ENCODE data around the gene PHF12.
"Not testable (repeated sequence)": the region's sequence is repeated elsewhere in the genome, so short reads cannot be mapped to it uniquely, and the experiment has no call there.

Gene PHF12

DNA sequence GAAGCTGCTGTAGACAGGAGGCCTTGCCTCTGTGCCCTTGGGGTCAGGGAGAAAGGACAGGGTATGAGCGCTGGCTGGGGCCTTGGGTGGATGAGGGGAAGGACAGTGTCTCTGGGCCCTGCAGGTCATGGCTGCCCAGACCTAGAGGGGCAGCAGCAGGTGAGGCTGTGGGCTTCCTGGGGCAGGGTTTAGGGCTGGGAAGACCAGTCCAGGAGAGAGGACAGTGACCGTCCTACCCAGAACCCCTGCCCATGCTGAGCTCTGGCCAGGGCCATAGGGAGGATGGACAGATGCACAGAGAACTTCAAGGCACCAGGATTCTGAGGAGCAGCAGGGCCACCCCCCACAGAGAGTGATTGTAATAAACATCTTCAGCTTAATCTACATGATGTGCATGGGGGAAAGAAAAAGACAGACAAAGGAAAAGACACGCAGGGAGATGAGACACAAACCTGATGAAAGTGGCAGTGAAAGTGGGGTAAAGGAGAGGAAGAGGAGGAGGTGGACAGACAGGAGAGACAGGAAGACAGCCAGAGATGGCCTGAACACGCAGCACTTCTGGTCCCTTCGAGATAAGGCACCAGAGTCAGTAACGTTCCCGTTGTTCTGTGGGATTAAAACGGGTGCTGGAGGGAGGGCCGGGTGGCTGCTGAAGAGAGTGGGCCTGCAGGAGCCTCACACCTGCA is 71.3 kb downstream of the PHF12 start:
- DNase-seq: no peak

DNA sequence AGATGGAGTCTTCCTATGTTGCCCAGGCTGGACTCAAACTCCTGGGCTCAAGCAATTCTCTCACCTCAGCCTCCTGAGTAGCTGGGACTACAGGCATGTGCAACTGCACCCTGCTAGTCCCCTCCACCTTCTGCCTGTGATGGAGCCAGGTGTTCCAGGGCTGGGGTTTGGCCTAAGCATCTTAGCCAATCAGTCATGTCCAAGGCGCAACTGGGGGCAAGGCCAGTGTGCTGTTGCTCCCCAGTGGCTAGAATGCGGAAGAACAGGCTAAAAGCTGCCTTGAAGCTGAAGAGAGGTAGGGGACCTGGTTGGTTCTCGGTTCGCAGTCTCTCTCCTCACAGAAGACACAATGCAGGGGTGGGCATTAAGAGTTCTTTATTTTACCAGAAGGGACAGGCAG is 72.3 kb downstream of the PHF12 start:
- DNase-seq: no peak

DNA sequence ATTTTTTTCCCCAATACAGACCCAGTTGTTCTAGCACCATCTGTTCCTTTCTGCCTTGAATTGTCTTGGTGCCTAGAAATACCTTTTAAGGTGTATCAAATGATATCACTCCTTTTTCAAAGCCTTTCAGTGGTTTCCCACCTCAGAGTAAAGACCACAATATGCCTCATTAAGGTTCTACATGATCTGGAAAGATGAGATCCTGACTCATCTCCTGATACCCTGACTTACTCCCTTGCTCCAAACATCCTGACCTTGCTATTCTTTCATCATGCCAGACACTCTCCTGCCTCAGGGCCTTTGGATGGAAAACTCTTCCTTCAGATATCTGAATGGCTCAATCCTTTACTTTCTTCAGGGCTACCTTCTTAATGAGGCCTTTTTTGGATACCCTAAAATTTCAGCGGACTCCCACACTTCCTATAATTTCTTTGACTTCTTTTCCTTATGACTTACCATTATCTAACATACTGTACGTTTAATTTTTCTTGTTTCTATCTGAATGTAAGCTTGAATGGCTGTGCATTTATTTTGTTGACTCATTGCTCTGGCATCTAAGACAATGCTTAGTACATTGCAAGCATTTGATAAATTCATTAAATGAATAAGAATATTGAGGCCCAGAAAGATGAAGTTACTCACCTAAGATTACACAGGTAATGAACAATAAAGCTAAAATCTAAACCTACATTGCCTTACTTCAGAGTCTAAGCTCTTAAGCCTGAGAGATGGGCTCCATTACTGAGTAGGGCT is 73.0 kb downstream of the PHF12 start:
- no peak for DNase-seq

DNA sequence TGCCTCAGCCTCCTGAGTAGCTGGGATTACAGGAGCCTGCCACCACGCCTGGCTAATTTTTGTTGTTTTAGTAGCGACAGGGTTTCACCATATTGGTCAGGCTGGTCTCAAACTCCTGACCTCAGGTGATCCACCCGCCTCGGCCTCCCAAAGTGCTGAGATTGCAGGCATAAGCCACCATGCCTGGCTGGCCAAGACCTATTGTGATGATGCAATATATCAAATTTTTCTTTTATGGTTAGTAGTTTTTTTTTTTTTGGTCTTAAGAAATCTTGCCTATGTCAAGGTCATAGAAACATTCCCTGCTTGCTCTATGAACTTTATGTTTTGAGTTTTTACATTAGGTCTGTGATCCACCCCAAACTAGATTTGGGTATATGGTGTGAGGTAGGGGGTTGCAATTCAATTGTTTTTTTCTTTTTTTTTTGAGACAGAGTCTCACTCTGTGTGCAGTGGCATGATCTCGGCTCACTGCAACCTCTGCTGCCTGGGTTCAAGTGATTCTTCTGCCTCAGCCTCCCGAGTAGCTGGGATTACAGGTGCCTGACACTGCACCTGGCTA is 74.1 kb downstream of the PHF12 start:
- not testable (repeated sequence) for DNase-seq

DNA sequence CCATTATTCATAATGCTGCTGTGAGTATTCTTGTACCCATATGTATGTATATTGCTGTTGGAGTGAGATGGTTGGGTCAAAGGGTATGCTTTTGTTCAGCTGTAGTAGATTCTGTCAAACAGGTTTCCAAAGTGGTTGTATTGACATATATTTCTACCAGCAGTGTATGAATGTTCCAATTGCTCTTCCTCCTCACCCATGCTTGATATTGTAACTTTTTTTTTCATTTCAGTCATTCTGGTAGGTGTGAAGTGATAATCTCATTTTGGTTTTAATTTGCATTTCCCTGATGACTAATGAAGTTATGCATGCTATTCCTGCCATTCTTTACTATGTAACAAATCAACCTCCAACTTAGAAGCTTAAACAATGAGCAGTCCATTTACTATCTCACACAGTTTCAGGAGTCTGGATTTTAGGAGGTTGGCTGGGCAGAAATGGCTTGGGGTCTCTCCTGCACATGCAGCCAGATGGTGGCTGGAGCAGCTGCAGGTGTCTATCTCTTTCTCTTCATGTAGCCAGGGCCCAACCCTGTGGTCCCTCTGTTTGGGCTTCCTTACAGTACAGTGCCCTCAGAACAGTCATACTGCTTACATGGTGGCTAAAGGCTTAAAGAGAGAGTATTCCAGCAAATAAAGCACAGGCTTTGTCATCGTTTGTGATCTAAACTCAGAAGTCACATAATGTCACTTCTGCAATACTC is 75.3 kb downstream of the PHF12 start:
- DNase-seq: no peak

DNA sequence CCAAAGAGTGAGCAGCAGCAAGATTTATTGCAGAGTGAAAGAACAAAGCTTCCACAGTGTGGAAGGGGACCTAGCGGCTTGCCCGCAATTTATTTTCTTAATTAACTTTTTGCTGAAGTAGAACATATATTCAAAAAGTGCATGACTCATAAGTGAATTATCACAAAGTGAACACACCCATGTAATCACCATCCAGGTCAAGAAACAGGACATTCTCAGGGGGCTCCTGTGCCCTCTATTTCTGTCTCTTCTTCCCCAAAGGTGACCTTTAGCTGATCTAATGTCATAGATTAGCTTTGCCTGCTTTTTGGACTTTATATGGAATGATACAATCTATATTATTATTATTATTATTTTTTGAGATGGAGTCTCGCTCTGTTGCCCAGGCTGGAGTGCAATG is 76.6 kb downstream of the PHF12 start:
- DNase-seq: no peak

DNA sequence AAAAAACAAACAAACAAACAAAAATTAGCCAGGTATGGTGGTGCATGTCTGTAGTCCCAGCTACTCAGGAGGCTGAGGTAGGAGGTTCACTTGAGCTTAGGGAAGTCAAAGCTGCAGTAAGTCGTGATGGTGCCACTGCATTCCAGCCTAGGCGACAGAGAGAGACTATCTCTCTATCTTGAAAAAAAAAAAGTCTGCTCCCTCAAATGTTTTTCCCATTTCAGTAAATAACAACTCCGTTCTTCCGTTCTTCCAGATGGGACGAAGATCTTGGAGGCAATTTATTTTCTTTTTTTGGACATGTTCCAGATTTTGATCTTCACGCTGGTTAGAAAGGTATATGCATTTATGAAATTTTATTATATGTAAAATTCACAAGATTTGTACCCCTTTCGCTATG is 77.5 kb downstream of the PHF12 start:
- no peak for DNase-seq

DNA sequence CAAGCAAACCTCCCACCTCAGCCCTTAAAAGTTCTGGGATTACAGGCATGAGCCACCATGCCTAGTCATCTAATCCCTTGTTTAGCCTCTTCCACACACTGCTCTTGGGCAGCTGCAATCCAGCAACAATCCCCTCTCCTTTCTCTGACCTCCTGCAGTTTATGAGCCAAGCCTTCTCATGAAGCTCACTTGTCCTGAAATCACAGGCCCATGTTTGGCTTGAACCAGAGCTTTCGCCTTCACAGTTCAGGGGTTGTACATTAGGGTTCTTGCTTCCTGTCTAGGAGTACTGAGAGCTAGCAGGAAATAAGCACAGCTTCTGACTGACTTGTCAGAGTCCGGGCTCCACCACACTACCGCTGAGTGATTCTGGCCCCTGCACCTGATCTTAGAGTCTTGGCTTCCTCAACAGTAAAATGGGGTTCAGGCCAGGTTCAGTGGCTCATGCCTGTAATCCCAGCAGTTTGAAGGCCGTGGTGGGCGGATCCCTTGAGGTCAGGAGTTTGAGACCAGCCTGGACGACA is 80.2 kb downstream of the PHF12 start:
- DNase-seq: no peak

DNA sequence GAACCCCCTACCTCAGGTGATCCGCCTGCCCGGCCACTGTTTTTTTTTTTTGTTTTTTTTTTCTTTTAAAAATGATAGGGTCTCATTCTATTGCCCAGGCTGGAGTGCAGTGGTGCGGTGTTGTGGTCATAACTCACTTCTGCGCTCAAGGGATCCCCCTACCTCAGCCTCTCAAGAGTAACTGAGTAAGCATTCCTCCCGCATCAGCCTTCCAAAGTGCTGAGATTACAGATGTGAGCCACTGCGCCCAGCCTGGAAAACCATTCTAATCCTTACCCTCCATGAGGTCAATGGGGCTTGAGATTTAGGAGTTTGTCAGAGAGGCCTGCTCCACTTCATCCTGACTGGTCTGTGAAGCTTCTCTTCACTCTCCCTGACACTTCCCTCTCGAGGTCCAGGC is 84.0 kb downstream of the PHF12 start:
- DNase-seq: no peak

DNA sequence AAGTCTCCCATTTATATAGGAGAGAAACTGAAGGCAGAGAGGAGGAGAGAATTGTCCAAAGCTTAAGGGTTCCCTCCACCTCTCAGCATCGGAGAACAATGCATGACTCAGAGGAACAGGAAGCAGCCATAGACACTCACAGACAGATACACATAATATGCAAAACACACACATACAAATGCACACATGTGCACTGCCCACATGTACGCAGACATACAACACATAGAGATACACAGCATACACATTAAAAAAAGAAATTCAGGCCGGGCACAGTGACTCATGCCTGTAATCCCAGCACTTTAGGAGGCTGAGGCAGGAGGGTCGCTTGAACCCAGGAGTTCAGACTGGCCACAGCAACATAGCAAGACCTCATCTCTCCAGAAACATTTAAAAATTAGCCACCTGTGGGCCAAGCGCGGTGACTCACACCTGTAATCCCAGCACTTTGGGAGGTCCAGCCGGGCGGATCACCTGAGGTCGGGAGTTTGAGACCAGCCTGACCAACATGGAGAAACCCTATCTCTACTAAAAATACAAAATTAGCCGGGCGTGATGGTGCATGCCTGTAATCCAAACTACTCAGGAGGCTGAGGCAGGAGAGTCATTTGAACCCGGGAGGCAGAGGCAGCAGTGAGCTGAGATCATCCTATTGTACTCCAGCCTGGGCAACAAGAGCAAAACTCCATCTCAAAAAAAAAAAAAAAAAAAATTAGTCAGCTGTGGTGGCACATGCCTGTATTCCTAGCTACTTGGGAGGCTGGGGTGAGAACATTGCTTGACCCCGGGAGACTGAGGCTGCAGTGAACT is 85.2 kb downstream of the PHF12 start:
- no peak for DNase-seq

DNA sequence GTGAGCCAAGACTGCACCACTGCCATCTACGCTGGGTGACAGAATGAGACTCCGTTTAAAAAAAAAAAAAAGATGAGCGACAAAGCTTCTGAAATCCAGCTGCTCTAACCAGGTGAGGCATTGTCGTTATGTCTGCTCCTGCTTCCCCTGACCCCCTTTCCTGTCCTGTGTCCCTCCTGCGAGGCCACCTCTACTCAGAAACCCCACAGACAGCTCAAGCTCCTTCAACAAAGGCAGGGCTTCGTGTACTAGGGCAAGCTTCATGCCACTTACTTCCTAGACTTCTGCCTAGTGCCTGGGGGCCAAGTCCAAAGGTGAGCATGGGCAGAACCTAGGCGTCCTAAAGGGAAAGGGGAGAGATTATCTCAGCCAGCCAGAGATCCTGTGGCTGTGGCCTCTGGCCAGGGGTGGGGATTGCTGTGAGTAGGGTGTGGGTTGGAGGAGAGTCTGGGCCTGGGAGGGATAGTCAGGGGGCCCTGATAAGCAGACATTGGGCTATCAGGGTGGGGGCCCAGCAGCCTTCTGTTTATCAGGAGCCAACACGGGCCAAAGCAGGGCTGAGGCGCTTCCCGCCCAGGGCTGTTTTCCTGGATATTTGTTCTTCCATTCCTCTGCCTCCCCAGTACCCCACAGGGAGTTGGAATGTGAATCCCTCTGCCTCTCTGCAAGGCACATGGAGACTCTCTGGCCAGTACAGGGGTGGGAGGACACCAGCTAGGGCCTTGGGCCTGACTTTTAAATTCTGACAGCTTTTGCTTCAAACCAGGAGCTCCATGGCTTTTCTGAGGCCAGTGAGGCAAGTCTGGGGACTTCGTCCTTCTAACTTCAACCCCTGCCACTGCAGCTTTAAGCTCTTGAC is 86.1 kb downstream of the PHF12 start:
- no peak for DNase-seq

DNA sequence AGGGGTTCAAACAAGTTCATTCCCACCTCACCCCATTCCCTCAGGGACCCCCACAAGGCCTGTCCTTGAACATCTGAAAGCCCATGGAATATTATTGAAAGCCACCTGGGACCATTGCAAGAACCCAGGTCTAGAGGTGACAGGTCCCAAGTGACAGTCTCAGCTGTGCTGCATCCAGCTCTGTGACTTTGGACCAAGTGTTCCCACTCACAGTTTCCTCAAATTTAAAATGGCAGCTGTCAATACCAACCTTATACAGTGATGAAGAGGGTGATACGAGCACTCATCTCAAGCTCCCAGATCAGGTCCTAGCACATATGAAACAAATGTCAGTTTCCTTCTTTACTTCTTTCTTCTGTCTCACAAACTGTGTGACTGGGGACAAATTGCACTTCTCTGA is 87.4 kb downstream of the PHF12 start:
- no peak for DNase-seq

DNA sequence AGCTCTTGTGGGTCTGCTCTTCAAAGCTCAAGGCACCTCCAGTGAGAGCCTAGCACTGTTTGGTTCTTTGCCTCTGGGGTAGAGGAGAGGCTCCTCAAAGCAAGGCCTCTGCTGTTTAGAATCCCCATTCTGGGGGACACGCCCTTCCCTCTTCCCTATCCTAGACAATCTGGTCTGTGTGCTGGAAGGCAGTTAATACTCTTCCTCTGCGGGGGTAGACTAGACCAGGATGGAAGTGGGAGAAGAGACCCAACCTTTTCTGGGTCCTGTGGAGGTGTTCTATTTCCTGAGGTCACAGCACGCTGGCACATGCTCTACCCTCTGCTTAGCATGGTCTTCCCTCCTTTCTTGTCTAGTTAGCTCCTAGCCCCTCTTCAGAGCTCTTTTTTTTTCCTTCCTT is 88.8 kb downstream of the PHF12 start:
- DNase-seq: no peak

DNA sequence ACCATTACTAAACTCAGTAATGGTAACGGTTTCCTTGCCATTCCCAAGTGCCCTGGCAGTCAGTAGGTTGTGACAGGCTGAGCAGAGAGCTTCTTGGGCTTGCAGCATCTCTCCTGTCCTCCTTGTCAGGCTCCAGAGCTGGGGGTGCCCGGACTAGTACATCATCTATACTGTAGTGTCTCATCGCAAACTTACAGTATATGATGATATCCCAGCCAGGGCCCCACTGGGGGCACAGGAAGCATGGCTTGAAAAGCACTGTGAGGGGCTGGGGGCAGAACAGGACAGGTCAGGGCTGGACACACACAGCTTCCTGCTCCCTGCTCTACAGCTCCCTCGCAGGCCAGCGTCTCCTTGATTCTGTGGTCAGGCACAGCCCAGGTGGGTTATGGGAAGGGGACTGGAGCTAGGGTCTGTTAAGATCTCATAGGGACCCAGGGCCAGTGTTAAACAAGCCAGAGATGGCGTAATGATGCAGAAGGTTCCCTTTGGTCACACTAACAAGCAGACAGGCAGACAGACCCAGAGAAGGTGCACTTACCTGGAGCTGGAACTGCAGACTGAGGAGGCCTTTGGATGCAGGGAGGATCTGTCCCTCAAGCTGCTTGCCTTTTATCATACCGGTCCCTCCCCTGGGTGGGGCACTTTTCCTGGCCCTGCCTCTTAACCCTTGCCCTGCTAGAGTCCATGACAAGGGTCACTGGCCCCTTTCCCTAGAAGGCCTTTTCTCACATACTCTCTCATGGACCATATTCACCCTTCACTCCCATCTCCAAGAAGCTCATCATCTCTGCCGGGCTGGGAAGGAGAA is 89.7 kb downstream of the PHF12 start:
- no peak for DNase-seq

DNA sequence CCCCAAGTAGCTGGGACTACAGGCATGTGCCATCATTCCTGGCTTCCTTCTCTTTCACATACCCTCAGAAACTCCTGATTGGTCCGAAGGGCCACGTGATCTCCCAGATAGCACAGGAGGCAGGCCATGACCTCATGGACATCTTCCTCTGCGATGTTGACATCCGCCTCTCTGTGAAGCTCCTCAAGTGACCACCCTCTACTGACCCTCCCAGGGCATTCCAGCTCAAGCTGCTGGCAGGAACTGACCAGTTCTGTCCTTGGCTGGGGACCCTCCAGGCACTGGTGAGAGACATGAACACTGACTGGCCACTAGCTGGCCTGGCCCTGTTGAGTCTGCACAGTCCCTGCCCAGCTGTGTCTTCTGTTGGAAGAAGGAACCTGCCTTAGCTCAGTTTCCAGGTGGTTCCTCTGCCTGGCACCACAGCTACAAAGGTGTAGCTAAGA is 90.9 kb downstream of the PHF12 start:
- DNase-seq: no peak

DNA sequence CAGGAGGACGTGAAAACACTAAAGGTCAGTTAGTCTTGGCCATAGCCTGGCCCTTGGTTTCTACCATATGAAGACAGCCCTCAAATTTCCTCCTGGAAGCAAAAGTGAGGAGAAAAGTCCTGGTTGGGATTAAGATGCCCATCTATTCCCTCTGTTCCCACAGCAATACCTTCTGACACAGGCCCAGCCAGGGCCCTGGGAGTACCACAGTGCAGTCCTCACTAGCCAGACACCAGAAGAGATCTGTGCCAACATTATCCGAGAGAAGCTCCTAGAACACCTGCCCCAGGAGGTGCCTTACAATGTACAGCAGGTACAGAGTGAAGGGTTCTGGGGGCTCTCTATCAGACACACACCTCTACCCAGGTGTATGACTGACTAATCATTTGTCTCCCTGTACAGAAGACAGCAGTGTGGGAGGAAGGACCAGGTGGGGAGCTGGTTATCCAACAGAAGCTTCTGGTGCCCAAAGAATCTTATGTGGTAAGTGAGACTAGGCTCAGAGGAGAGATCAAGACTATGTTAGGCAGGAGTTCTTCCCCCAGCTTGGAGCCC is 92.4 kb downstream of the PHF12 start:
- no peak for DNase-seq

DNA sequence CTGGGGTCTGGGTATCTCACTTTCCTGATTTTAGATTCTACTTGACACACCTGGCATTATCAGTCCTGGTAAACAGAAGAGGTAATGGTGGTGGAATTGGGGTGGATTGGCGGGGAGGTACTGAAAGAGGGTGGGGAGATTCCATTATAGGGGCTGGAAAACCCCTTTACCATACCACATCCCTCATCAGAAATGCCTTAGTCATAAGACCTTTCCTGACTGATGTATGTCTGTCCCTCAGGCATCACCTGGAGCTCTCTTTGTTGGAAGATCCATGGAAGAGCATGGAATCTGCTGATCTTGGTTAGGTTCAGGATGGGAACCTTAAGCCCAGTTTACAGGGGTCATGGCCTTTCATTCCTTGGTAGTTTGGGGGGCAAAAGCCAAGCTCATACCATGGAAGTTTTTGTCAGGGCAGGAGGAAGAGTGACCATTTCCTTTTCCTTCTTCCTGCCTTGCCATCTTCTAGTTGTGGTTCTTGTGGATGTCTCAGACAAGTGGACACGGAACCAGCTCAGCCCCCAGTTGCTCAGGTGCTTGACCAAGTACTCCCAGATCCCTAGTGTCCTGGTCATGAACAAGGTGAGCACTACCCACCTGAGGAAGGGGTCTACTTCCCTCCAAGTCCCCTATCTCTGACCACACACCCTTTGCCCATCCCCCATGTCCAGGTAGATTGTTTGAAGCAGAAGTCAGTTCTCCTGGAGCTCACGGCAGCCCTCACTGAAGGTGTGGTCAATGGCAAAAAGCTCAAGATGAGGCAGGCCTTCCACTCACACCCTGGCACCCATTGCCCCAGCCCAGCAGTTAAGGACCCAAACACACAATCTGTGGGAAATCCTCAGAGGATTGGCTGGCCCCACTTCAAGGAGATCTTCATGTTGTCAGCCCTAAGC is 93.2 kb downstream of the PHF12 start:
- no peak for DNase-seq

DNA sequence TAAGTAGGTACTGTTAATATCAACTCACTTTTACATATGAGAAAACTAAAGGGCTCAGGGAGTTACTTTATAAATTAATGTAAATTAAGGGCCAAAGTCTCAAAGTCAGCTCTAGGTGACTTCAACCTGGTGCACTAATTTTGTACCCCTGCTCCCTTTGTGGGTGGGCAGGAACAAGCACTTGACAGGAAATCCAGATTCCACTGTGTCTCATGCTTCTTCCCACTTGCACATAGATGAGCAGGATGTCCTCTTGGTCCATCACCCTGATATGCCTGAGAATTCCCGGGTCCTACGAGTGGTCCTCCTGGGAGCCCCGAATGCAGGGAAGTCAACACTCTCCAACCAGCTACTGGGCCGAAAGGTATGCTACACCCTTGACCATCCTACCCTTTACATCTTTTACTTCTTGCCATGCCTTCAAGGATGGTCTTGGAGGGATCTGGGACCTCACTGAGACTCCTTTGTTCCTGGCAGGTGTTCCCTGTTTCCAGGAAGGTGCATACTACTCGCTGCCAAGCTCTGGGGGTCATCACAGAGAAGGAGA is 95.2 kb downstream of the PHF12 start:
- no peak for DNase-seq

DNA sequence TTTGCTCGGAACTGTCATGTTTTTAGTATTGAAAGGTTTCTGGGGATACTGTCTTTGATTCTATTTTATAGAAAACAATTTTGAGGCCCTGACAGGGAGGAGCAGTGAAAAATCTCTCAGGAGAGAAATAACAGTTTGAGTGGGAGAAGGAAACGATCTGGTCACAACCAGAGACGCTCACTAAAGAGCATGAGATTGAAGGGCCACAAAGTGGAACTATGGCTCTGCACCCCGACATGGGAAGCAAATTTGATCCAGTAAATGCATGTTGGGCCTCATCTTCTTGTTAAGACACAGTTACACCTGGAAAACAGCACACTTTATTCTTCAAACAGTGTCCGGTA is 96.0 kb downstream of the PHF12 start:
- DNase-seq: no peak
